GM12878 (cell line): ENCODE data around the gene CTDP1.
"Not testable (repeated sequence)": the region's sequence is repeated elsewhere in the genome, so short reads cannot be mapped to it uniquely, and the experiment has no call there.

Source experiments
- CREM ChIP-seq: IDR thresholded peaks from 2 replicates; pipeline ENCODE4 v1.6.1; 2014; ENCODE audit warnings: antibody characterized with exemption, low read depth
- E2F4 ChIP-seq: IDR thresholded peaks from 2 replicates; pipeline ENCODE4 v1.6.1; 2012; ENCODE audit warnings: low read depth, low read length, improper control_type of control experiment
- ESRRA ChIP-seq: IDR thresholded peaks from 2 replicates; pipeline ENCODE4 v1.6.1; 2012; ENCODE audit warnings: mild to moderate bottlenecking, low read length, improper control_type of control experiment
- JUNB ChIP-seq: IDR thresholded peaks from 2 replicates; pipeline ENCODE4 v1.6.1; 2016; ENCODE audit warnings: antibody characterized with exemption, mild to moderate bottlenecking
- MXI1 ChIP-seq: fragments of 150-350 bp; IDR thresholded peaks from 2 replicates; pipeline ENCODE4 v1.6.1; 2011; ENCODE audit warnings: low read depth, mild to moderate bottlenecking, inconsistent platforms, low read length, improper control_type of control experiment
- POLR2AphosphoS2 ChIP-seq: IDR thresholded peaks from 2 replicates; pipeline ENCODE4 v1.6.1; 2011; ENCODE audit warnings: low read depth, mild to moderate bottlenecking, low read length, improper control_type of control experiment, moderate library complexity
- RELA ChIP-seq: fragments of 450-650 bp; IDR thresholded peaks from 2 replicates; pipeline ENCODE4 v1.8.0; 2014; ENCODE audit warnings: borderline replicate concordance; ENCODE audit not compliant: partially characterized antibody
- TAF1 ChIP-seq: IDR thresholded peaks from 2 replicates; pipeline ENCODE4 v1.6.1; 2011; ENCODE audit warnings: mild to moderate bottlenecking, low read depth, low read length, borderline replicate concordance
- TCF7 ChIP-seq: IDR thresholded peaks from 2 replicates; pipeline ENCODE4 v1.6.1; 2014; ENCODE audit warnings: antibody characterized with exemption, borderline replicate concordance

- not testable (repeated sequence) for TF ChIP-seq TCF7, POLR2AphosphoS2, CREM, MXI1, TAF1, JUNB, ESRRA, E2F4, RELA
Measured at GRCh38 chr18:79694206-79694894, 14.7 kb downstream of the CTDP1 start.
